HG03558 (cell line): Measurements from ENCODE around the gene CACNA1B.

Source experiments
- ATAC-seq: cut with Tn5 transposase; IDR thresholded peaks from one replicate; pipeline ENCODE4 v1.9.1; 2021; ENCODE audit warnings: moderate number of reproducible peaks; ENCODE audit not compliant: unreplicated experiment; ENCODE audit errors: extremely low read depth

The CACNA1B gene

GRCh38 chr9:138023394-138024124, 146.0 kb downstream of the CACNA1B start:
- no peak for ATAC-seq

- no peak for ATAC-seq
These were observed 146.5 kb downstream of the CACNA1B start for GRCh38 chr9:138024131-138024530.

- ATAC-seq = no peak
These were observed 147.3 kb downstream of the CACNA1B start for GRCh38 chr9:138024831-138025291.

GRCh38 chr9:138025417-138025816, 147.8 kb downstream of the CACNA1B start:
- ATAC-seq = no peak

GRCh38 chr9:138025908-138026307, 148.3 kb downstream of the CACNA1B start:
- ATAC-seq = no peak

GRCh38 chr9:138028596-138028995, 151.0 kb downstream of the CACNA1B start:
- no peak for ATAC-seq

GRCh38 chr9:138031186-138031585, 153.6 kb downstream of the CACNA1B start:
- no peak for ATAC-seq

- ATAC-seq = no peak
These were observed 156.4 kb downstream of the CACNA1B start for GRCh38 chr9:138033950-138034349.

GRCh38 chr9:138037140-138037539, 159.6 kb downstream of the CACNA1B start:
- no peak for ATAC-seq

GRCh38 chr9:138038244-138038671, 160.7 kb downstream of the CACNA1B start:
- ATAC-seq = no peak

- ATAC-seq = no peak
These were observed 163.2 kb downstream of the CACNA1B start for GRCh38 chr9:138040446-138041430.

- no peak for ATAC-seq
These were observed 164.6 kb downstream of the CACNA1B start for GRCh38 chr9:138042146-138042545.

- ATAC-seq = no peak
These were observed 165.1 kb downstream of the CACNA1B start for GRCh38 chr9:138042640-138043039.

GRCh38 chr9:138043061-138043410, 165.5 kb downstream of the CACNA1B start:
- ATAC-seq = no peak

GRCh38 chr9:138043411-138044345, 166.1 kb downstream of the CACNA1B start:
- no peak for ATAC-seq

- no peak for ATAC-seq
These were observed 167.2 kb downstream of the CACNA1B start for GRCh38 chr9:138044485-138045383.

GRCh38 chr9:138045541-138046490, 168.2 kb downstream of the CACNA1B start:
- ATAC-seq = no peak
